HG02970 (cell line): ENCODE measurements around the gene ZNF169.
"Not testable (repeated sequence)": the region's sequence is repeated elsewhere in the genome, so short reads cannot be mapped to it uniquely, and the experiment has no call there.

ENCODE experiments used
- ATAC-seq: cut with Tn5 transposase; IDR thresholded peaks from one replicate; pipeline ENCODE4 v1.9.1; 2021; ENCODE audit warnings: mild to moderate bottlenecking, moderate library complexity, moderate number of reproducible peaks; ENCODE audit not compliant: unreplicated experiment, low FRiP score

Gene ZNF169

DNA sequence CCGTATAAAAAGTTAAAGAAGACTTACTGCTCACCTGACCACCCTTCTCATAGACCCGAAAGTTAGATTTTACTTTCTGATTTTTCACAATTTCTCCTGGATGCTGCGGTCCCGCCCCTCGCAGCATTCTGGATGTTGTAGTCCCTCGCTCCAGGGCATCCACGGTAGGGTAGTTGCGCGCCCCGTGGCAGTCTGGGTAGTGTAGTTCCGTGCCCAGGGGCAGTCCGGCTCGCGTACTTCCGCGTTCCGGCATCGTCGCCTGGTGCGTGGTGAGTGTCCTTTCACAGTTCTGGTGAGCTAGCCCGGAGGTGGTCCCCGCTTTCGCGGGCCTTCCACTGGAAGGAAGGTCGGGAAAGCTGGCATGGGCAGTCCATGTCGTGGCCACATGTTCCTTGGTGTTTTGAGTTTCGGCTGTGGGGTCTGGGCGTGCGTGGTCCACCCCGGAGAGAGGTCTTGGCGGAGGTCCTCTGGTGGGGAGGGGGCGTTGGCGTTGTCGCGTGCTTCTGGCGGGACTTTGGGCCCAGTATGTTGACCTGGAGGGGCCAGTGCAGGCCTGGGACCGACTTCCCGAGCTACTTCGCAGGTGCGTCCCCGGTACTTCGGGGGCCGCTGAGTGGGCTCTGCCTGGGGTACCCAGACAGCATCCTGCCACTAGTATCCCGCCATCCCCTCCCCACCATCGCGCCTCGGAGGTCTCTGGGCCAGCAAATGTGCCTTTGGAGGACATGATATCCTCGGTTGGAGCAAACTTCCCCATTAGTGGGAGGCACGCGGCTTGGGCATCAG is at the start of gene ZNF169:
ZNF169 (plus strand) TSS at position 222 of the 786 bp plus-strand sequence. CDS start 19,515 bp downstream, outside the sequence.
- ATAC-seq, result peak; percentile 93

DNA sequence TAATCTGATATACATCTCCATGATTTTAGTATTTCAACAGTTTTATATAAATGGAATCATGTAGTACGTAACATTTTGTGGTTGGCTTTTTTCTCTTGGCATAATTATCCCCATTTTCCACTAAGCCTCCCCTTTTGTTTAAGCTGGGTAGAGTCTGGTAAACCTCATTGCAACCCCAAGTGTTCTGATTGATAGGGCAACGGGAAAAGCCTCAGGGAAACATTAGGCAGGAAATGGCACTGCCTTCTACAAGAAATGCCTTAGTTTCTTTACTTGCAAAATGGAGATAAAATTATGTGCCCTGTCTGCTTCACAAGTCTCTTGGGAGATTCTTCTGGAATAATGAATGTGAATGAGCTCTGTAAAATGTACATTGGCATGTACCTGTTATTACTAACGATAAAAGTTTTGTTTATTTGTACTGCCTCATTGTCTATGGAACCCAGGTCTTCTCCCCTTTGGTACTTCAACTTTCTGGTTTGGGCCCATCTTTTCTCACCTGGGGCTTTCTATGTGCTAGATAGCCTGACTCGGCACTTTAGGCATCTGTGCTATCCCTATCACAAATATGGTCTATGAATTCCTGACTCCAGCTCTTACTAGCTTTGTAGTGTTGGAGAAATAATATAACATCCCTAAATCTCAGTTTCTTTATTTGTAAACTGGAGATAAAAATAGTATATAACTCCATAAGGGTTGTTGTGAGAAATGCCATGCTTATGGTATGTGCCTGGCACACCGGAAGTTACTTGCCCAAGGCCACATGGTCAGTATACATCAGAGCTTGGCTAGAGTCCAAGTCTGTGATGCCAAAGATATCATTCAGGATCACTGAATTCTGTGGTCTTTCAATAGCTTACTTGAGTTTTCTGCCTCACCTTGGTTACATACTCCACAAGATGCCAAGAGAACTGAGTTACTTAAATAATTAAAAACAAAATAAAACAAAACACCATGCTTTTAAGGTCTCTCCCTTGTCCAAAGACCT is 48.2 kb upstream of the ZNF169 start:
- ATAC-seq, result no peak

DNA sequence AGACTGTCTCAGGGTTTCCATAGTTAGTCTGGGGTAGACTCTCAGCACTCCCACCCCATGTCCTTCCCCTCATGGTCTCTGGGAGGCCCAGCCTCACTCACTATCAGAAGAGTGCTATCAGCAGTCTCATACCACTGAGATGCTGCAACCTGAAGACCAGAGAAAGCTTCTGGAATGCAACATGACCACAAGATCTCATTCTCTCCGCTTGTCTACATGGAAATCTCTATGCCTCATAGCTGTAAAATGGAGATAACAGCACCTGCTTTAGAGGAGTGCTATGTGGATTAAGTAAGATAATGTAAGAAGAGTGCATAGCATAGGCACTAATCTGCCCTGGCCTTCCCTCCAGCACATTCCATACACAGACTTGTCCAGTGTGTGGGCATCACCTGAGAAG is 47.0 kb upstream of the ZNF169 start:
- ATAC-seq, result no peak

DNA sequence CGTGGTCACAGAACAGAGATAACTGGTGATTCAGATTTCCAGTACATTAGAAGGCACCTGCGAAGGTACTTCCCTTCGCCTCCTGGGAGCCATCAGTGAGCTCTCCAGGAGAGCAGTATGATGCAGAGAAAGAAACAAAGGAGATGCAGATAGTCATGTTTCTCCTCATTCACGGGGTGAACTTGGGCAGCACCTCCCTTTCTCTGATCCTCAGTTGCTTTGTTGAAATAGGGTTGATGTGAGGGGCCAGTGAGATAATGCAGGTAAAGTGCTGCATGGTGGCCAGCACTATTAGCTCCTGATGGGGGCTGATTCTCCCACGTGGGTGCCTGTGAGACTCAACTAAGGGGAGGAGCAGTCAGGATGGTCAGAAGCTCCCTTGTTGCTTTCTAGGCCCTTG is 46.6 kb upstream of the ZNF169 start:
- no peak for ATAC-seq

DNA sequence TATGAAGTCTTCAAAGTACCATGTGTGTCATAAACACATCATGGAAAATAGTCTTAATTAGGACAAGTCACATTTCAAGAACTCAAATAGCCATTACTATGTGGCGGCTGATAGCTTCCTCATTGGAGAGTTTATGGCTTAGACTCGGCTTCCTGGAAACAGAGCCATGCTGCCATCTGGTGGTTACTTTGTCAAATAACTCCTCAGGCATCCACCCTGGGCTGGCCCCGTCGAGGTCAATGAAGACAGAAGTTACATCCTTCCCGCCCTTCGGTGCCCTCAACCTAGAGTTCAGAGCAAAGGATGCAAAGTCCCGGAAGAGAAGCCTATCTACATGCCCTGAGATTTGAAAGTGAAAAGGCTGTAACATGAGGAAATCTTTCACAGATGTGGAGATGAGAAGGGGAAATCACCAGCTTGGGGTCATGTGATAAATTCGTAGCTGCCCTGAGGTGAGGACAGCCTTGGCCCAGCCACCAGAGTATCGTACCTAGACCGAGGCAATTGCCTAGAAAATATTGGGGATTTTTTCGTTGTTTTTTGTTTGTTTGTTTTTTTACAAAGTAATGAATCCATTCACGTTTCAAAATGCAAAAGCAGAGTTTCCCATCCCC is 45.5 kb upstream of the ZNF169 start:
- peak; percentile 66 for ATAC-seq

DNA sequence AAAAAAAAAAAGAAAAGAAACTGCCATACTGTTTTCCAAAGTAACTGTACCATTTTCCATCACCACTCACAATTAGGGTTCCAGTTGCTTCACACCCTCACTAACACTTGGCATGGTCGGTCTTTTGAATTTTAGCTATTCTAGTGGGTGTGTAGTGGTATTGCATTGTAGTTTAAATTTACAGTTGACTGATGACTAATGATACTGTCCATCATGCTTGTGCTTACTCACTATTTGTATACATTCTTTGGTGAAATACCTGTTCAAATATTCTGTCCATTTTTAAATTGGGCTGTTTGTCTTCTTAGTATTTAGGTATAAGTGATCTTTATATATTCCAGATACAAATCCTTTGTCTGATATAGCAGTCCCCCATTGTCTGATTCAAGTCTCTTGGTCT is 36.2 kb upstream of the ZNF169 start:
- no peak for ATAC-seq

DNA sequence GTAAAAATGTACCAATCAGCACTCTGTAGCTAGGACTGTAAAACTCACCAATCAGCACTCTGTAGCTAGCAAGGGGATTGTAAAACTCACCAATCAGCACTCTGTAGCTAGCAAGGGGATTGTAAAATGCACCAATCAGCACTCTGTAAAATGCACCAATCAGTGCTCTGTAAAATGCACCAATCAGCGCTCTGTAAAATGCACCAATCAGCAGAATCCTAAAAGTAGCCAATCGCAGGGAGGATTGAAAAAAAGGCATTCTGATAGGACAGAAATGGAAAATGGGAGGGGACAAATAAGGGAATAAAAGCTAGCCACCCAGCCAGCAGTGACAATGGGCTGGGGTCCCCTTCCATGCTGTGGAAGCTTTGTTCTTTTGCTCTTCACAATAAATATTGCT is 33.7 kb upstream of the ZNF169 start:
- ATAC-seq, result not testable (repeated sequence)

DNA sequence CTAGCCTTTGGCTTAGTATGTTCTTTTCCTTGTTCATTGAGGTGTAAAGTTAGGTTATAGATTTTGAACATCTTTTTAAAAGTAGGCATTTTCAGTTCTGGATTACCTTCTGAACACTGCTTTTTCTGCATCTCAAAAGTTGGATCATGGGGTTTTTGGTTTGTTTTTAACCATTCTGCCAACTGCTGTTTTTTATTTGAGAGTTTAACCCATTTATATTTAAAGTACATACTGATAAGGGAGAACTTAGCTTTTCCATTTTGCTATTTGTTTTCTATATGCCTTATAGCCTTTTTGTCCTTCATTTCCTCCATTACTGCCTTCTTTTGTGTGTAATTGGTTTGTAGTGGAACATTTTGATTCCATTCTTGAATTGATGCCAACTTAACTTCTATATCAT is 30.5 kb upstream of the ZNF169 start:
- no peak for ATAC-seq

DNA sequence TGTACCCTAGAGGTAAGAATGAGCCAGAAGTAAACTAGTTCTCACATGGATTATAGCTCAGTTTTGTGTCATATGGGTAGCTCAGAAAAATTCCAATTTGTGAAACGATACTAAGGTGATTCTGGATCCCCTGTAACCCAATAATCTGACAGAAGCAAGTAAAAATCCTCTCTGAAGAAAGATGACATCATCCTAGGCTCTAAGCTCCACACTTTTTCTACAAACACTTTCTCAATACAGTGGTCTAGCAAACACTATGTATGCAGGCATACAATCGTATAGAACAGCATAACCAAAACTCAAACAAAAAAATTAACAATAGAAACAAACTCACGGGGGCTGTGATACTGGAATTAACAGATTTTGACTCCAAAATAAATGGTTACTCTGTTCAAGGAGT is 26.7 kb upstream of the ZNF169 start:
- no peak for ATAC-seq

DNA sequence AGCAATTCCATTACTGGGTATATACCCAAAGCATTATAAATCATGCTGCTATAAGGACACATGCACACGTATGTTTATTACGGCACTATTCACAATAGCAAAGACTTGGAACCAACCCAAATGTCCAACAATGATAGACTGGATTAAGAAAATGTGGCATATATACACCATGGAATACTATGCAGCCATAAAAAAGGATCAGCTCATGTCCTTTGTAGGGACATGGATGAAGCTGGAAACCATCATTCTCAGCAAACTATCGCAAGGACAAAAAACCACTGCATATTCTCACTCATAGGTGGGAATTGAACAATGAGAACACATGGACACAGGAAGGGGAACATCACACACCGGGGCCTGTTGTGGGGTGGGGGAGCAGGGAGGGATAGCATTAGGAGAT is 18.0 kb upstream of the ZNF169 start:
- not testable (repeated sequence) for ATAC-seq

DNA sequence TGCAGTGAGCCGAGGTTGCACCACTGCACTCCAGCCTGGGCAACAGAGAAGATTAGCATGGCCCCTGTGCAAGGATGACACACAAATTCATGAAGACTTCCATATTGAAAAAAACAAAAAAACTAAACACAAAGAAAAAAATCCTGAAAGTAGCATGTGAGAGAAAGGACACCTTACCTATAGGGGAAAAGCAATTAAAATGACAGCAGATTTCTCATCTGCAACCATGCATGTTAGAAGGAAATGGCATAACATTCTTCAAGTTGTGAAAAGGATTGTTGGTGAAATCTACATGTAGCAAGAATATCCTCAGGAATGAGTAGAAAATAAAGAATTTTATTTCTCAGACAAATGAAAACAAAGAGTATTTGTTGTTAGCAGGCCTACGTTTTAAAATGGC is 13.4 kb upstream of the ZNF169 start:
- ATAC-seq, result no peak

DNA sequence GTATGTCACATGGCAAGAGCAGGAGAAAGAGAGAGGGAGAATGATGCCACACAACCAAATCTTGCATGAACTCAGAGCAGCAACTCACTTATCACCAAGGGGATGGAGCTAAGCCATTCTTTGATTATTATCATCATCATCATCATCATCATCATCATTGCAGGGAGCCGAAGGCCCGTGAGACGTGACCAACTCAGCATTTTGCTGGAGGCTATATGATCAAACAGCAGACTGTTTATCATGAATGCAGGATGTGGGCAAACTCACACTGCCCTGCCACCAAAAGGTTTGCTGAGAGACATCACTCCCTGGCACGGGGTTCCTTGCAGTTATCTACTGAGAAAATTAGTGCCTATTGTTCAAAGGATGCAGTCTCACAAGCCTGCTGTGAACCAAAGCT is 8.6 kb upstream of the ZNF169 start:
- no peak for ATAC-seq

DNA sequence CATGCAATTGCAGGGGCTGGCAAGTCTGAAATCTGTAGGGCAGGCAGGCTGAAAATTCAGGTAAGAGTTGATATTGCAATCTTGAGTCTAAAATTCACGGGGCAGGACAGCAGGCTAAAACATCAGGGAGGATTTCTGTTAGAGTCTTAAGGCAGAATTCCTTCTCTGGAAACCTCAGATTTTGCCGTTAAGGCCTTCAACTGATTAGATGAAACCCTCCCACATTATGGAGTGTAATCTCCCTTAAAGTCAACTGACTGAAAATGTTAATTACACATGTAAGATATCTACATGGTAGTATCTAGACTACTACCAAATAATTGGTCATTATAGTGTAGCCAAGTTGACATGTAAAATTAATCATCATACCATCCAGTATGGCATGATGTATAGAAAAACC is 3.1 kb upstream of the ZNF169 start:
- no peak for ATAC-seq

DNA sequence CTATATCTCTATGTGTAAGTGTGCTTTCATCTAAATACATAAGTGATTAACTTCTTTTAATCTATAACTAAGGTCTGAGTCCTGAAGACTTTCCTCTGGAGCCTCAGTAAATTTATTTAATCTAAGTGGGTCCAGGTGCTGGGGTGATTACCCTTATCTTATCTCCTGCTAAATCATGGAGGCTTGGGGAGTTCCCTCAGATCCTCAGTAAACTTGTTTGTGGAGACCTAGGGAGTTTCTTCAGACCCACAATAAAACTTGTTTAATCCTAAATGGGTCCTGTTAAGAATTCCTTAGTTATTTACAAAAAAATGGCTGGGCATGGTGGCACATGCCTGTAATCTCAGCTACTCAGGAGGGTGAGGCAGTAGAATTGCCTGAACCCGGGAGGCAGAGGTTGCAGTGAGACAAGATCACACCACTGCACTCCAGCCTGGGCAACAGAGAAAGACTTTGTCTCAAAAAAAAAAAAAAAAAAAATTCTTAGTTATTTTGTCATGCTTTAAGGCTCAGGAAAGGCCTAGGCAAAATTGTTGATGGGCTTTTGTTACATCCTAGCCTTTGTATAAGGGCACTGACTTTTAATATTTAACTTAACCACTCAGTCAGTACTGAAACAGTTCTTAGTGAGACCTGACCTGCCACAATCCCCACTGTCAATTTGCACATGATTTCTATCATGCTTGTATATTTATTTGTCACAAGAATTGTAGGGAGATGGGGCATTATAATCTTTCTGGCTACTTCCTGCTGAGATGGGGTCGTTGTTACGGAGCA is 6.7 kb downstream of the ZNF169 start:
- not testable (repeated sequence) for ATAC-seq

DNA sequence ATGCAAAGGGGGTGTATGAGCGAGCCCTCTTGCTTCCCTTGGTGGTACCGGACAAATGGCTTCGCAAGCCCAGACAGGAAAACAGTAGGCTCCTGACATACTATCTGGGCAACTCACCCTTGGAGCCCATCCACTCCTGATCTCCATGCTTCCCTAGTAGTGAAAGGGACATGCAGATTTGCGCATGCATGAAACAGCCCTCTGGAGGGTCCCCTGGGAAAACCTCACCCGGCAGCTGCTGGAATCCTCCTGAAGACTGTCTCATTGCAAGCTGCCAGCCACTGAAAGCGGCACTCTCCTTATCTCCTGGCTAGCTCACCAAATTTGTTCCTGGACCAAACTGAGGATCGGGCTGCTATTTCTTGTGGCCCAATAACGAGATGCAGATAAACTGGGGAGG is 10.2 kb downstream of the ZNF169 start:
- ATAC-seq, result no peak

DNA sequence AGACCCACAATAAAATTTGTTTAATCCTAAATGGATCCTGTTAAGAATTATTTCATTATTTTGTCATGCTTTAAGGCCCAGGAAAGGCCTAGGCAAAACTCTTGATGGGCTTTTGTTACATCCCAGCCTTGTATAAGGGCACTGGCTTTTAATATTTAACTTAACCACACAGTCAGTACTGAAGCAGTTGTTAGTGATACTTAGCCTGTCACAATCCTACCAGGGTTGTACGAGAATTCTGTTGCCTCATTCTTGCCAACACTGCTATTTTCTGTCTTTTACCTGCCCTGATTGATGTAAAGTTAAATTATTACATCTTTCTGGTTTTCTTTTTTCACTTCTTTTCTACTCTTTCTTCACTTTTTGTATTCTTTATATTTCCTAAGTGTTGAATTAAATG is 10.9 kb downstream of the ZNF169 start:
- no peak for ATAC-seq

DNA sequence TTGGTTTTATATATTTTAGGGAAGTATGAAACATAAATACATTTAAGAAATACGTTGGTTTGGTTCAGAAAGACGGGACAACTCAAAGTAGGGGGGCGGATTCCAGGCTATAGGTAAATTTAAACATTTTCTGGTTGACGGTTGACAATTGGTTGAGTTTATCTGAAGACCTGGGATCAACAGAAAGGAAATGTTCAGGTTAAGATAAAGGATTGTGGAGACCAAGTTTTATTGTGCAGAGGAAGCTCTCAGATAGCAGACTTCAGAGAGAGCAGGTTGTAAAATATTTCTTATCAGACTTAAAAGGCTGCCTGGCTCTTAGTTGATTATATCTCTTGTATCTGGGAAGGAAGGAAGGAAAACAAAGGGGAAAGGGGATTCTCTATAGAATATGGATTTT is 17.9 kb downstream of the ZNF169 start:
- ATAC-seq, result not testable (repeated sequence)

DNA sequence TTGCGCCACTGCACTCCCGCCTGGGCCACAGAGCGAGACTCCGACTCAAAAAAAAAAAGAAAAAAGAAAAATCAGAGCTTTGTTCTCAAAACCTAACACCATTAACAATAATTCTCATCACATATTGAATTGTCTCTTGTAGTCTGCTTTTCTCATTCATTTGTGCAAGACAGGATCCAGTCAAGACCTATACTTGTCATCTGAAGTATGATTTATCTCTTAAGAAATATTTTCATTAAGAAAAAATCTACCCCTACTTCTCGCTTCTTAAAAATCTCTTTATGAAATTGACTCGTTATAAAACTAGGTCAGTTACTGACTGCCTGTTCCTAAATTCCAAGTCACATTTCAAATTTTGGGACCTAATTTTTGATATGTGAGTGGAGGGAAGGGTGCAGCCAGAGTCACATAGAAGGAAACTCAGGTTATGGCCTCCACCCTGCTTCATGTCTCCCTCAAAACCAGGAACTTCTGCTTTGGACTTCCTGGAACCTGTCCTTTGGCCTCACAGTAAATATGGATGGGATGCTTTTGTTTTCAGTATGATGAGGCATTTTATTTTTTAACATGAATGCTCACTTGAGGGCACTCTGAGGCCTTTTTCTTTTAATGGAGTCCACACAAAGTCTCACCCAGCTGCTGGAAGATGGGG is 18.9 kb downstream of the ZNF169 start:
- no peak for ATAC-seq

DNA sequence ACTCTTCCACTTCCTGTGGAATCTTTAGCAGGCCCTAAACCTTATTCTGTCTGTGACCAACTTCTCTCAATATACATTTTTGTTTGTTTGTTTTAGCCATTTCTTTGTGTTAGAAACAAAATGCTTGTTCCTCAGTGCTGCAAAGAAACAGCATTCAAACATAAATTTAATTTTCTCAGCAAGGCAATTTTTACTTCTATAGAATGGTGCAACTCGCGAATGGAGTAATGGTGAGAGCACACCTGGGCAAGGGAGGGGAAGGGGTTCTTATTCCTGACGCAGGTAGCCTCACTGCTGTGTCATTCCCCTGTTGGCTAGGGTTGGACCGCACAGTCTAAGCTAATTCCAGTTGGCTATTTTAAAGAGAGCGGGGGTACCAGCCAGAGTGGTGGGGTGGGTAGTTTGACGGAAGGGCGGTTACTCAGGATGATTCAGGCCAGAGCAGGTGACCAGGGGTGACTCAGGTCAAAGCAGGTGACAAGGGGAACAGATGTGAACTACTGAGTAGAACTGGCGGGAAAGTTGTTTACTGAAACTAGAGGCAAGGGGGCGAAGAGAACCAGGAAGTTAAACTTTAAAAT is 21.4 kb downstream of the ZNF169 start:
- no peak for ATAC-seq
